Measurements from ENCODE around the gene CABYR. TPM values are rescaled to one million over a fixed set of nuclear protein-coding genes. Genes with fewer than 3 reads are reported as not detected.

Gene CABYR
- total RNA-seq, 2 donors from 2014 or later = 10.0 to 11.1 TPM

DNA sequence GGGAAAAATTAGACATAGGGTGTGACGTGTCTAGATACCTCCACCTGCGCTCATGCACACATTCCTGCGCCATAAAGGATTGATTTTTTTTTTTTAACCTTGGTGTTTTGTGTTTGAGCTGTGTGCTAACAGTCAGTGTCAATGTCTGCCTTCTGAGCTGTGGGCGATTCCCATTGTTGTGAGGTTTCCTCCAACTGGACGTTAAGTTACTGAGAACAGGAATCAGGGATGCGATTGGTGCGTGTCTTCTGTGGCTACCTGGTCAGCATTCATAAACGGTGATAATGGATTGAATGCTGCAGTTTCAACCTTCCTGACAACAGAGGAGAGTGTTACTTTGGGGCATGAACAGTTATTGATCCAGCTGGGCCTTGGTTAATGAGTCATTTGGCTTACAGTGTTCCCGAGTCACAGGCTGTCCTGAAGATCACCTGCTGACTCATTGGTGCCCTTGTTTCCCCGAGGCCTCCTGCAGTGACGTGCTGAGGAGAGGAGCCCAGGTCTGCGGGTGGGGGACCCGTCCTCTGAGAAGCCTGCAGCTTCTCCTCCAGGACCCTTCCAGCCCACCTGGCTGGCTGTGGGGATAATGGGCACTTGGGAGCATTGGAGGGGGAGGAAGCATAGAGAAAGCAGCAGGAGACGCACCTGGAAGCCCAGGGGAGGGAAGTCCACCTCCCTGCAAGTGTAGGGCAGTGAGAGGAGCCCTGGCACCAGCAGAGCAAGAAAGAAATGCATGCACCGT lies 25.8 kb upstream of the CABYR start:
- H3K27ac Mint-ChIP-seq = peak overlapping the region; percentile 40
- H3K9me3 Mint-ChIP-seq = no peaks in the 10 kb centered on the region
- no peak overlapping the region for H3K9ac ChIP-seq (ENCODE audit: extremely low read depth, low read length, poor library complexity, severe bottlenecking)
- H3K27ac ChIP-seq (ENCODE audit: low read depth, low read length) = no peak overlapping the region
- peak; percentile 70 for DNase-seq
- no peaks in the 10 kb centered on the region for H3K9me3 ChIP-seq (ENCODE audit: control insufficient read depth, low read length)
- peaks cover 2% of the 10 kb centered on the region for H3K27me3 Mint-ChIP-seq (ENCODE audit: insufficient read depth)
- H3K4me1 Mint-ChIP-seq = peaks cover 14% of the 10 kb centered on the region
- TF ChIP-seq, protein P1, sequence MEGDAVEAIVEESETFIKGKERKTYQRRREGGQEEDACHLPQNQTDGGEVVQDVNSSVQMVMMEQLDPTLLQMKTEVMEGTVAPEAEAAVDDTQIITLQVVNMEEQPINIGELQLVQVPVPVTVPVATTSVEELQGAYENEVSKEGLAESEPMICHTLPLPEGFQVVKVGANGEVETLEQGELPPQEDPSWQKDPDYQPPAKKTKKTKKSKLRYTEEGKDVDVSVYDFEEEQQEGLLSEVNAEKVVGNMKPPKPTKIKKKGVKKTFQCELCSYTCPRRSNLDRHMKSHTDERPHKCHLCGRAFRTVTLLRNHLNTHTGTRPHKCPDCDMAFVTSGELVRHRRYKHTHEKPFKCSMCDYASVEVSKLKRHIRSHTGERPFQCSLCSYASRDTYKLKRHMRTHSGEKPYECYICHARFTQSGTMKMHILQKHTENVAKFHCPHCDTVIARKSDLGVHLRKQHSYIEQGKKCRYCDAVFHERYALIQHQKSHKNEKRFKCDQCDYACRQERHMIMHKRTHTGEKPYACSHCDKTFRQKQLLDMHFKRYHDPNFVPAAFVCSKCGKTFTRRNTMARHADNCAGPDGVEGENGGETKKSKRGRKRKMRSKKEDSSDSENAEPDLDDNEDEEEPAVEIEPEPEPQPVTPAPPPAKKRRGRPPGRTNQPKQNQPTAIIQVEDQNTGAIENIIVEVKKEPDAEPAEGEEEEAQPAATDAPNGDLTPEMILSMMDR (conservative IDR thresholded peaks at IDR 0.05) = no peak
- peaks cover 7% of the 10 kb centered on the region for H3K36me3 Mint-ChIP-seq (ENCODE audit: low read depth)
- H3K4me1 ChIP-seq (ENCODE audit: control insufficient read depth, insufficient read depth, low read length) = peaks cover 5% of the 10 kb centered on the region
- peaks cover 24% of the 10 kb centered on the region for H3K27me3 ChIP-seq (ENCODE audit: control insufficient read depth, insufficient read depth, low read length, poor library complexity, severe bottlenecking)
- 75 to 83% methylated on average over 8 to 15 of the region's 15 CpGs for WGBS, 2 experiments (ENCODE audit: insufficient coverage in 1 of 2, insufficient read length in 1 of 2)
- H3K36me3 ChIP-seq (ENCODE audit: control insufficient read depth, insufficient read depth, low read length) = no peaks in the 10 kb centered on the region
- no peak overlapping the region for H3K4me3 ChIP-seq (ENCODE audit: low read length)
- no peak overlapping the region for H3K4me3 Mint-ChIP-seq

DNA sequence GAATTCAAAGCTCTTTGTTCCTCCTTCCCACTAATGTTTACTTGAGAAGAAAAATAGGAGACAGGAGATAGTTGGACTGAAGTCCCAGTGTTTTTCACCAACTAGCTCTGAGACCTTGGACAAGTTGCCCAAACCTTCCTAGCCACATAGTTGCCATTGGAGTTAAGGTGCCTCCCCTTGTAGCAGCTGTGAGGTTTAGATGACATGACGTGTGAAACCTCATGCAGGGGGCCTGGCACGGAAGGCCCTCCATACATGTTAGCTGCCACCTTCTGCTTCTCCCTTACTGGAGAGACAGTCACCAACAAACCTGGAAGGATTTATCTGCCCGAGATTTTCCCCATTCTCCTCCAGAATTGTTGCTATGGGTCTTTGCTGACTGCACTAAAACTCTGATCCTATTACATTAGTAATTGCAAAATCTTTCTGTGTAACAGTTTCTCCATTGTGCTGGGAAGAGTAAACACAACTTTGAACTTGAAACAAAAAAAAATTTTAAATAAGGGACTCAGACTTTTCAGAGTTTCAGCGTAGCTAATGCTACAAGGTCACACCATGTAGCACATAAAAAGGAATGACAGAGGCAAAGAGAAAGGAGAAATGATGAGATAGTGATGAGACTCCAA lies 23.8 kb upstream of the CABYR start:
- TF ChIP-seq, protein P1 (conservative IDR thresholded peaks at IDR 0.05) = no peak
- no peaks in the 10 kb centered on the region for H3K9me3 ChIP-seq (ENCODE audit: control insufficient read depth, low read length)
- H3K27me3 ChIP-seq (ENCODE audit: control insufficient read depth, insufficient read depth, low read length, poor library complexity, severe bottlenecking) = peaks cover 24% of the 10 kb centered on the region
- no peak overlapping the region for H3K9ac ChIP-seq (ENCODE audit: extremely low read depth, low read length, poor library complexity, severe bottlenecking)
- H3K36me3 Mint-ChIP-seq (ENCODE audit: low read depth) = peaks cover 10% of the 10 kb centered on the region
- peaks cover 14% of the 10 kb centered on the region for H3K4me1 Mint-ChIP-seq
- peaks cover 2% of the 10 kb centered on the region for H3K27me3 Mint-ChIP-seq (ENCODE audit: insufficient read depth)
- no peaks in the 10 kb centered on the region for H3K9me3 Mint-ChIP-seq
- no peak overlapping the region for H3K4me3 ChIP-seq (ENCODE audit: low read length)
- no peak overlapping the region for H3K4me3 Mint-ChIP-seq
- no peak for DNase-seq
- 92% methylated on average over 2 to 4 of the region's 4 CpGs for WGBS, 2 experiments (ENCODE audit: insufficient coverage in 1 of 2, insufficient read length in 1 of 2)
- H3K27ac Mint-ChIP-seq = no peak overlapping the region
- H3K4me1 ChIP-seq (ENCODE audit: control insufficient read depth, insufficient read depth, low read length) = peaks cover 5% of the 10 kb centered on the region
- no peaks in the 10 kb centered on the region for H3K36me3 ChIP-seq (ENCODE audit: control insufficient read depth, insufficient read depth, low read length)
- no peak overlapping the region for H3K27ac ChIP-seq (ENCODE audit: low read depth, low read length)

DNA sequence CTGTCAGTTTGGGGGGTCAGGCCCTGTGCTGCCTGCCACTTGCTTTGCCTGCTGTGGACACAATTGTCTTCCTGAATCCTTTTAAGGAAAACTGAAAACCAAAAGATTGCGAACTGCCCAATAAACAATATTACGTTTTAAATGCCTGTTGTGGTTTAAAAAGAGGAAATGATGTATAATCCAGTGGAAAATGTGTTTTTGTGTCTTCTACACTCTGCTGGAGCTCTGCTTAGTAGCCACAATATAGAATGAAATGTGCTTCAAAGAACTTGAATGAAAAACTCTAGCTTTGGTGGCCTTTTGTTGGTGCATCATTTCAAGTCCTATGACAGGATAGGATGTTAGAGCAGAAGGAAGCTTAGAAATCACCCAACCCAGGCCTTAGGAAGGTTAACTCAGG lies 23.2 kb upstream of the CABYR start:
- Mint-ChIP-seq H3K4me3 (no peak overlapping the region), H3K9me3 (no peaks in the 10 kb centered on the region), H3K27ac (no peak overlapping the region), H3K27me3 (ENCODE audit: insufficient read depth) (peaks cover 2% of the 10 kb centered on the region), H3K36me3 (ENCODE audit: low read depth) (peaks cover 15% of the 10 kb centered on the region), H3K4me1 (peaks cover 14% of the 10 kb centered on the region)
- Histone ChIP-seq H3K4me1 (ENCODE audit: control insufficient read depth, insufficient read depth, low read length) (peaks cover 5% of the 10 kb centered on the region), H3K9ac (ENCODE audit: extremely low read depth, low read length, poor library complexity, severe bottlenecking) (no peak overlapping the region), H3K4me3 (ENCODE audit: low read length) (no peak overlapping the region), H3K9me3 (ENCODE audit: control insufficient read depth, low read length) (no peaks in the 10 kb centered on the region), H3K27ac (ENCODE audit: low read depth, low read length) (no peak overlapping the region), H3K36me3 (ENCODE audit: control insufficient read depth, insufficient read depth, low read length) (no peaks in the 10 kb centered on the region), H3K27me3 (ENCODE audit: control insufficient read depth, insufficient read depth, low read length, poor library complexity, severe bottlenecking) (peaks cover 19% of the 10 kb centered on the region)
- 98 to 100% methylated on average over 2 of the region's 2 CpGs for WGBS, 2 experiments (ENCODE audit: insufficient coverage in 1 of 2, insufficient read length in 1 of 2)
- no peak for DNase-seq
- TF ChIP-seq, protein P1 (conservative IDR thresholded peaks at IDR 0.05) = no peak
